Measurements from ENCODE around the gene TCFL5.

GRCh38 chr20:62860391-62860923, 1.2 kb downstream of the TCFL5 start:
- no peak for TF ChIP-seq YY1 (IDR thresholded peaks at IDR 0.05; ENCODE audit: insufficient read depth, insufficient read length)
- TF ChIP-seq ZNF274 (IDR thresholded peaks at IDR 0.05; ENCODE audit: low read depth, low read length) = no peak
